Measurements from ENCODE around the gene SPTBN1.
"Not testable (repeated sequence)": the region's sequence is repeated elsewhere in the genome, so short reads cannot be mapped to it uniquely, and the experiment has no call there.

The SPTBN1 gene

GRCh38 chr2:54681416-54681815 is 225.3 kb downstream of the SPTBN1 start:
- DNase-seq: no peak

GRCh38 chr2:54683596-54683995 is 227.5 kb downstream of the SPTBN1 start:
- no peak for DNase-seq

GRCh38 chr2:54685263-54685775 is 229.2 kb downstream of the SPTBN1 start:
- no peak for DNase-seq

- DNase-seq: no peak
Measured at GRCh38 chr2:54687595-54688152, 231.5 kb downstream of the SPTBN1 start.

- no peak for DNase-seq
Measured at GRCh38 chr2:54691445-54692135, 235.5 kb downstream of the SPTBN1 start.

- no peak for DNase-seq
Measured at GRCh38 chr2:54692556-54692955, 236.4 kb downstream of the SPTBN1 start.

- no peak for DNase-seq
Measured at GRCh38 chr2:54695378-54695777, 239.3 kb downstream of the SPTBN1 start.

GRCh38 chr2:54697934-54698333 is 241.8 kb downstream of the SPTBN1 start:
- no peak for DNase-seq

- not testable (repeated sequence) for DNase-seq
Measured at GRCh38 chr2:54698926-54699325, 242.8 kb downstream of the SPTBN1 start.

GRCh38 chr2:54699665-54700064 is 243.5 kb downstream of the SPTBN1 start:
- DNase-seq: no peak

GRCh38 chr2:54701029-54701428 is 244.9 kb downstream of the SPTBN1 start:
- DNase-seq: no peak

GRCh38 chr2:54704238-54704637 is 248.1 kb downstream of the SPTBN1 start:
- DNase-seq: no peak

- DNase-seq: no peak
Measured at GRCh38 chr2:54704688-54705605, 248.8 kb downstream of the SPTBN1 start.

GRCh38 chr2:54706622-54707021 is 250.5 kb downstream of the SPTBN1 start:
- DNase-seq: no peak

GRCh38 chr2:54708584-54709335 is 252.6 kb downstream of the SPTBN1 start:
- no peak for DNase-seq

- no peak for DNase-seq
Measured at GRCh38 chr2:54709336-54709809, 253.2 kb downstream of the SPTBN1 start.

- DNase-seq: no peak
Measured at GRCh38 chr2:54710216-54710615, 254.1 kb downstream of the SPTBN1 start.

- DNase-seq: no peak
Measured at GRCh38 chr2:54712516-54712915, 256.4 kb downstream of the SPTBN1 start.

- DNase-seq: no peak
Measured at GRCh38 chr2:54714996-54715395, 258.9 kb downstream of the SPTBN1 start.

GRCh38 chr2:54716375-54716774 is 260.2 kb downstream of the SPTBN1 start:
- no peak for DNase-seq

GRCh38 chr2:54720563-54720962 is 264.4 kb downstream of the SPTBN1 start:
- no peak for DNase-seq

All from KG1 (cell line).